ENCODE data around the gene CSNK1G1. TPM values are rescaled to one million over a fixed set of nuclear protein-coding genes. Genes with fewer than 3 reads are reported as not detected.
"Not testable (repeated sequence)": the region's sequence is repeated elsewhere in the genome, so short reads cannot be mapped to it uniquely, and the experiment has no call there.

CSNK1G1 gene
- total RNA-seq, 1 experiment from 2014 or later: 11.5 TPM

- no peak for DNase-seq
- Mint-ChIP-seq H3K27ac (ENCODE audit: unreplicated experiment) (no peak overlapping the region), H3K36me3 (ENCODE audit: insufficient read depth, unreplicated experiment) (peaks cover 45% of the 10 kb centered on the region), H3K27me3 (ENCODE audit: insufficient read depth, unreplicated experiment) (no peaks in the 10 kb centered on the region), H3K4me3 (ENCODE audit: unreplicated experiment) (no peak overlapping the region), H3K4me1 (ENCODE audit: low read depth, unreplicated experiment) (no peaks in the 10 kb centered on the region), H3K9me3 (ENCODE audit: unreplicated experiment) (no peaks in the 10 kb centered on the region)
- BruUV-seq (replicated peaks): no TSS peak
- POLR2A ChIA-PET: no interaction called here
- no peak for TF ChIP-seq CTCF (IDR thresholded peaks at IDR 0.05; ENCODE audit: insufficient read depth in 1 of 2, low read depth in 1 of 2, low read length in 1 of 2, severe bottlenecking in 1 of 2, unreplicated experiment in 1 of 2)
- Histone ChIP-seq H3K36me3 (ENCODE audit: control insufficient read depth, insufficient read depth, low read length) (no peaks in the 10 kb centered on the region; the same call in 1 of the 2 replicates), H3K4me3 (ENCODE audit: low read depth, low read length) (no peak overlapping the region), H3K9me3 (no peaks in the 10 kb centered on the region), H3K27me3 (replicated peaks; ENCODE audit: control insufficient read depth, insufficient read depth, low read length) (no peaks in the 10 kb centered on the region), H3K4me1 (no peaks in the 10 kb centered on the region)
- CTCF ChIA-PET: no interaction called here
- intact Hi-C loops (cut with micrococcal nuclease; ENCODE audit: unreplicated experiment): no loop called here
These were observed 234.4 kb downstream of the CSNK1G1 start for GRCh38 chr15:64121614-64122013.

- H3K9me3 ChIP-seq; H3K4me1 ChIP-seq; H3K4me3 ChIP-seq (ENCODE audit: low read depth, low read length); CTCF ChIA-PET; H3K27me3 Mint-ChIP-seq (ENCODE audit: insufficient read depth, unreplicated experiment); H3K4me3 Mint-ChIP-seq (ENCODE audit: unreplicated experiment); H3K9me3 Mint-ChIP-seq (ENCODE audit: unreplicated experiment); H3K27ac Mint-ChIP-seq (ENCODE audit: unreplicated experiment); H3K27me3 ChIP-seq (replicated peaks; ENCODE audit: control insufficient read depth, insufficient read depth, low read length); H3K4me1 Mint-ChIP-seq (ENCODE audit: low read depth, unreplicated experiment); DNase-seq; H3K36me3 ChIP-seq (ENCODE audit: control insufficient read depth, insufficient read depth, low read length); intact Hi-C loops (cut with micrococcal nuclease; ENCODE audit: unreplicated experiment); POLR2A ChIA-PET; BruUV-seq (replicated peaks): not testable (repeated sequence)
- peaks cover 38% of the 10 kb centered on the region for H3K36me3 Mint-ChIP-seq (ENCODE audit: insufficient read depth, unreplicated experiment)
These were observed 235.7 kb downstream of the CSNK1G1 start for GRCh38 chr15:64120322-64120721.

- ChIA-PET CTCF (no interaction called here), POLR2A (no interaction called here)
- H3K27me3 Mint-ChIP-seq (ENCODE audit: insufficient read depth, unreplicated experiment): no peaks in the 10 kb centered on the region
These were observed 238.1 kb downstream of the CSNK1G1 start for GRCh38 chr15:64117759-64118487.

More at GRCh38 chr15:64117759-64118487, 238.1 kb downstream of the CSNK1G1 start:
- H3K9me3 Mint-ChIP-seq (ENCODE audit: unreplicated experiment): no peaks in the 10 kb centered on the region
- no peak for TF ChIP-seq CTCF (IDR thresholded peaks at IDR 0.05; ENCODE audit: insufficient read depth in 1 of 2, low read depth in 1 of 2, low read length in 1 of 2, severe bottlenecking in 1 of 2, unreplicated experiment in 1 of 2)
- no peaks in the 10 kb centered on the region for H3K4me1 Mint-ChIP-seq (ENCODE audit: low read depth, unreplicated experiment)
- peaks cover 46% of the 10 kb centered on the region for H3K36me3 Mint-ChIP-seq (ENCODE audit: insufficient read depth, unreplicated experiment)
- H3K27me3 ChIP-seq (replicated peaks; ENCODE audit: control insufficient read depth, insufficient read depth, low read length): no peaks in the 10 kb centered on the region
- no peak overlapping the region for H3K4me3 Mint-ChIP-seq (ENCODE audit: unreplicated experiment)
- H3K9me3 ChIP-seq: no peaks in the 10 kb centered on the region
- H3K36me3 ChIP-seq (ENCODE audit: control insufficient read depth, insufficient read depth, low read length): no peaks in the 10 kb centered on the region; the same call in 1 of the 2 replicates
- DNase-seq: no peak
- intact Hi-C loops (cut with micrococcal nuclease; ENCODE audit: unreplicated experiment): no loop called here
- H3K4me3 ChIP-seq (ENCODE audit: low read depth, low read length): no peak overlapping the region
- H3K27ac Mint-ChIP-seq (ENCODE audit: unreplicated experiment): no peak overlapping the region
- BruUV-seq (replicated peaks): no TSS peak
- H3K4me1 ChIP-seq: no peaks in the 10 kb centered on the region

Other genes with a start within 250 kb of the CSNK1G1 start
- gene SNX22, start 204.4 kb downstream of the CSNK1G1 start, total RNA-seq (2022): 0.91 and 1.2 TPM in 2 replicates
- 458 and 504 TPM in 2 replicates for gene PPIB, start 193.2 kb downstream of the CSNK1G1 start, total RNA-seq (2022)
- 93.7 and 96.9 TPM in 2 replicates for gene PCLAF, start 25.3 kb upstream of the CSNK1G1 start, total RNA-seq (2022)
- 24.1 and 26.2 TPM in 2 replicates for gene TRIP4, start 31.7 kb upstream of the CSNK1G1 start, total RNA-seq (2022)
- 30.1 and 34.0 TPM in 2 replicates for gene ZNF609, start 104.4 kb upstream of the CSNK1G1 start, total RNA-seq (2022)